ENCODE results near the gene MTA2. TPM values are rescaled to one million over a fixed set of nuclear protein-coding genes. Genes with fewer than 3 reads are reported as not detected.

The MTA2 gene
- total RNA-seq, 3 donors from 2014 or later = 61.3 to 92.8 (median 85.5) TPM

- Histone ChIP-seq H3K9me3 (no peaks in the 10 kb centered on the region), H3K27ac (peak overlapping the region; percentile 95 to 96), H3K4me3 (peak overlapping the region in 2 of 3 donors; percentile 91 to 96), H3K36me3 (peaks cover 10% of the 10 kb centered on the region), H3K27me3 (no peaks in the 10 kb centered on the region), H3K4me1 (peaks cover 3 to 22% of the 10 kb centered on the region in 2 donors)
- intact Hi-C loops (cut with DNase I; ENCODE audit: low total_unique reads) = no loop called here
- DNase-seq (ENCODE audit: low spot score in 2 of 2) = peak; percentile 85 to 94
- TF ChIP-seq CTCF (IDR thresholded peaks at IDR 0.05) (no peak), POLR2AphosphoS5 (IDR thresholded peaks at IDR 0.05) (peak; percentile 75 to 92 (median 87))
These were observed 2.5 kb downstream of the MTA2 start for GRCh38 chr11:62599069-62599696.

- Histone ChIP-seq H3K4me3 (no peak overlapping the region), H3K4me1 (peaks cover 3 to 23% of the 10 kb centered on the region in 2 donors), H3K27me3 (no peaks in the 10 kb centered on the region), H3K36me3 (peaks cover 15% of the 10 kb centered on the region), H3K9me3 (no peaks in the 10 kb centered on the region), H3K27ac (no peak overlapping the region)
- TF ChIP-seq CTCF (IDR thresholded peaks at IDR 0.05) = no peak
- no peak for TF ChIP-seq POLR2AphosphoS5 (IDR thresholded peaks at IDR 0.05)
- no peak for TF ChIP-seq POLR2A (IDR thresholded peaks at IDR 0.05)
- DNase-seq (ENCODE audit: low spot score in 2 of 2) = no peak
- intact Hi-C loops (cut with DNase I; ENCODE audit: low total_unique reads) = no loop called here
These were observed 6.5 kb downstream of the MTA2 start for GRCh38 chr11:62595124-62595523.

- TF ChIP-seq POLR2AphosphoS5 (IDR thresholded peaks at IDR 0.05) = peak in 2 of 3 donors; percentile 20 to 32
- no peak for TF ChIP-seq POLR2A (IDR thresholded peaks at IDR 0.05)
- TF ChIP-seq CTCF (IDR thresholded peaks at IDR 0.05) = peak in 2 of 3 donors; percentile 26 to 41
- intact Hi-C loops (cut with DNase I; ENCODE audit: low total_unique reads) = no loop called here
- no peak overlapping the region for H3K4me3 ChIP-seq
- peaks cover 15% of the 10 kb centered on the region for H3K36me3 ChIP-seq
- DNase-seq (ENCODE audit: low spot score in 2 of 2) = peak in 1 of 2 donors; percentile 73
- H3K27me3 ChIP-seq = no peaks in the 10 kb centered on the region
- peak overlapping the region in 1 of 2 donors; percentile 48 for H3K27ac ChIP-seq
- no peaks in the 10 kb centered on the region for H3K9me3 ChIP-seq
- peaks cover 0 to 20% of the 10 kb centered on the region in 2 donors for H3K4me1 ChIP-seq
These were observed 8.1 kb downstream of the MTA2 start for GRCh38 chr11:62593434-62594044.

GRCh38 chr11:62592989-62593421, 8.7 kb downstream of the MTA2 start:
- Histone ChIP-seq H3K9me3 (no peaks in the 10 kb centered on the region), H3K4me3 (no peak overlapping the region), H3K27me3 (no peaks in the 10 kb centered on the region), H3K36me3 (peaks cover 15% of the 10 kb centered on the region), H3K4me1 (peaks cover 0 to 20% of the 10 kb centered on the region in 2 donors), H3K27ac (peak overlapping the region; percentile 97 to 98)
- no peak for DNase-seq (ENCODE audit: low spot score in 2 of 2)
- TF ChIP-seq CTCF (IDR thresholded peaks at IDR 0.05) (no peak), POLR2A (IDR thresholded peaks at IDR 0.05) (no peak), POLR2AphosphoS5 (IDR thresholded peaks at IDR 0.05) (no peak)
- intact Hi-C loops (cut with DNase I; ENCODE audit: low total_unique reads) = no loop called here

- Histone ChIP-seq H3K36me3 (peaks cover 9% of the 10 kb centered on the region), H3K27ac (peak overlapping the region; percentile 97 to 98), H3K4me1 (peaks cover 0 to 20% of the 10 kb centered on the region in 2 donors), H3K4me3 (peak overlapping the region; percentile 78 to 86 (median 80)), H3K27me3 (no peaks in the 10 kb centered on the region), H3K9me3 (no peaks in the 10 kb centered on the region)
- intact Hi-C loops (cut with DNase I; ENCODE audit: low total_unique reads) = no loop called here
- DNase-seq (ENCODE audit: low spot score in 2 of 2) = no peak
- TF ChIP-seq POLR2A (IDR thresholded peaks at IDR 0.05) (no peak), CTCF (IDR thresholded peaks at IDR 0.05) (no peak), POLR2AphosphoS5 (IDR thresholded peaks at IDR 0.05) (no peak)
These were observed 9.4 kb downstream of the MTA2 start for GRCh38 chr11:62592146-62592815.
